Mucosa of descending colon (tissue), 3 donors: ENCODE results near the gene ZNF22. TPM values are rescaled to one million over a fixed set of nuclear protein-coding genes. Genes with fewer than 3 reads are reported as not detected.

Experiments used
- ATAC-seq: fragments of 200-7000 bp; cut with Tn5 transposase; one replicate; pipeline ENCODE4 v1.9.1; 2020; ENCODE audit warnings: mild to moderate bottlenecking, moderate library complexity
- DNase-seq, 3 donors: peaks; one replicate each; pipeline ENCODE4 v3.0.0-alpha.2; 2020
- H3K36me3 ChIP-seq: fragments of 200-600 bp; one replicate; pipeline ENCODE4 v1.8.0; 2021; ENCODE audit warnings: low read depth, mild to moderate bottlenecking
- H3K4me1 ChIP-seq: fragments of 200-600 bp; one replicate; pipeline ENCODE4 v1.8.0; 2021; ENCODE audit warnings: low read depth, mild to moderate bottlenecking
- H3K4me3 ChIP-seq: fragments of 200-600 bp; one replicate; pipeline ENCODE4 v1.8.0; 2021; ENCODE audit warnings: mild to moderate bottlenecking
- H3K9me3 ChIP-seq: fragments of 200-600 bp; one replicate; pipeline ENCODE4 v1.8.0; 2021; ENCODE audit warnings: mild to moderate bottlenecking
- CTCF ChIP-seq: fragments of 200-600 bp; IDR thresholded peaks from one replicate; pipeline ENCODE4 v1.8.0; 2022; ENCODE audit warnings: antibody characterized with exemption, mild to moderate bottlenecking
- intact Hi-C, 2 donors: fragments of 100-400 bp; cut with DNase I in 1 of 2; cut with micrococcal nuclease in 1 of 2; formaldehyde crosslinking; loops; one replicate each; pipeline versions ENCODE4 v1.11.0 to v1.11.1; 2022; cut with DNase I, micrococcal nuclease
- total RNA-seq, 3 donors: library from RNA; stranded (reverse); fragmentation: NEBNext Ultra II Directional in 2 of 3; extraction: Animal tissue kit (Norgen Biotek cat#: 25700) in 2 of 3; gene quantifications; one replicate each; pipeline versions ENCODE4 v1.2.1 to v1.2.4, GENCODE V29; 2021 to 2023
- donor health status: DM: no; HTN: no; CAD: no; lungs with moderate emphysema.
- donor health status: DM: no; HTN: no; CAD: no.
- donor health status: DM: no; HTN: yes; CAD: no.

Gene ZNF22
- total RNA-seq, 3 donors from 2014 or later = 14.6 to 17.7 (median 15.5) TPM

DNA sequence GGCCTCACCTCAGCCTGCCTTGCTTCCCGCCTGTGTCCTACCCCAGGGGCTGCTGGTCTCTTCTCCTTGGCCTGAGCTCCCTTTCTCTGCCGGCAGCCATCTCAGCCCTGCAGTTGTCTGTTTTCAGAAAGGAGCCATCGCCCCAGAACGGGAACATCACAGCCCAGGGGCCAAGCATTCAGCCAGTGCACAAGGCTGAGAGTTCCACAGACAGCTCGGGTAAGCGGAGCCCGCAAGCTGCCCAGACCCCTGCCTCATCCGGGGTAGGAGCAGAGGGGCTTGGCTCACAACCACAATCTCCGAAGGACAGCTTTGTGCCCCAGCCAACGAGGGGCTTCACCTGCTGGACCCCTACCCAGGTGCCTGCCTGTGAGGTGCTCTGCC is 16.8 kb upstream of the ZNF22 start:
- DNase-seq (no peak), ATAC-seq (no peak)
- Histone ChIP-seq H3K36me3 (no peaks in the 10 kb centered on the region), H3K9me3 (no peaks in the 10 kb centered on the region), H3K4me1 (peaks cover 23% of the 10 kb centered on the region), H3K4me3 (no peak overlapping the region)
- intact Hi-C loops = no loop called here
- no peak for TF ChIP-seq CTCF

GRCh38 chr10:44984671-44985101 is 16.0 kb upstream of the ZNF22 start:
- no peak for TF ChIP-seq CTCF
- Histone ChIP-seq H3K4me3 (no peak overlapping the region), H3K9me3 (no peaks in the 10 kb centered on the region), H3K36me3 (no peaks in the 10 kb centered on the region), H3K4me1 (peaks cover 21% of the 10 kb centered on the region)
- DNase-seq (no peak), ATAC-seq (no peak)
- intact Hi-C loops = no loop called here

DNA sequence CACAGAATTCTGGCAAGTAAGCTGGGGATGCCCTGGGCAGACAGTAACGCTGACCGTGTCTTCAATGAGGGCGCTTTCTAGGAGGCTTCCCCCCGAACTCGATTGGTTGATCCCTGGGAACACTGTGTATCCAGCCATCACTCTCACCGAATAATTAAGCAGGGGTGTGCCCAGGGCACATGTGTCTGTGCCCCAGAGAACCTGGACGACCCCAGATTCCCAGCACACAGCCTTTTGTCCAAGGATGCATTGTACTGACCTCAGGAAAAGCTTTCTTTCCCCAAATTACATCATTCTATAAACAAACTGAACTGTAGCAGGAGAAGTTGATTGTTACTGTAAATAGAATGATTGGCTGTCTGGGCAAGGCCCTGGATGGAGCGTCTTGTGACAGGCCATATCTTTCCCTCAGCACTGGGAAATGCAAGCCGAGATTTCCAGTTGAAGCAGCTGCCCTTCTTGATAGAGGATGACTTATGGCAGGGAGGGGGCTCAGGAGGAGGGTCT is 15.5 kb upstream of the ZNF22 start:
- intact Hi-C loops = no loop called here
- Histone ChIP-seq H3K4me1 (peaks cover 21% of the 10 kb centered on the region), H3K9me3 (no peaks in the 10 kb centered on the region), H3K4me3 (no peak overlapping the region), H3K36me3 (no peaks in the 10 kb centered on the region)
- no peak for TF ChIP-seq CTCF
- ATAC-seq = no peak
- no peak for DNase-seq

- intact Hi-C loops = no loop called here
- Histone ChIP-seq H3K4me1 (peaks cover 14% of the 10 kb centered on the region), H3K4me3 (no peak overlapping the region), H3K36me3 (no peaks in the 10 kb centered on the region), H3K9me3 (no peaks in the 10 kb centered on the region)
- no peak for ATAC-seq
- DNase-seq = no peak
- TF ChIP-seq CTCF = no peak
Observed at GRCh38 chr10:44986179-44986578, 14.5 kb upstream of the ZNF22 start.

DNA sequence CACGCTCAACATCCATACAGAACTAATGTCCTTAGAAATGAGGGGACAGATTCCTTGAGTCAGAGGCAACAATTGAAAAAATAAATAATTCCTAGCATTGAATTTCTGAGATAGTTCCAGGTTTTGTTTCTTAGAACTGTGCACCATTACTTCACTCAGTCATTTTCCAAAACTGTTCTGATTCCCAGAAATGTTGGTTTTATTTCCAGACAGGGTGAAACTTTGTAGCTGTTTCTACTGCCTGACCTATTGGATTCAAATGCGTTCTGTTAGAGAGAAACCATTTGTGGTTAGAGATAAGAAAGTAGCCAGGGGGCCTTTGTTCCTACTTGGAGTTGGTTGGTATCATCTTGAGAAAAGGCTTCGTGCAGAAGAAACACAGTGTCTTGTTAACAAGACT is 14.1 kb upstream of the ZNF22 start:
- ATAC-seq (no peak), DNase-seq (no peak)
- Histone ChIP-seq H3K9me3 (no peaks in the 10 kb centered on the region), H3K4me3 (no peak overlapping the region), H3K4me1 (peaks cover 10% of the 10 kb centered on the region), H3K36me3 (no peaks in the 10 kb centered on the region)
- no peak for TF ChIP-seq CTCF
- intact Hi-C loops = no loop called here
